WI38 (cell line): ENCODE results near the gene UCN.

Source experiments
- H3K4me3 ChIP-seq: 2 replicates; pipeline ENCODE4 v1.5.1; 2011; ENCODE audit warnings: low read depth, mild to moderate bottlenecking, control low read depth, low read length
- TF ChIP-seq, protein P1 (sequence below): IDR thresholded peaks from 2 replicates; pipeline ENCODE4 v1.5.1; 2012; ENCODE audit warnings: low read depth, mild to moderate bottlenecking, control low read depth, low read length

UCN gene

GRCh38 chr2:27312152-27312551 lies 3.9 kb upstream of the UCN start:
- TF ChIP-seq, protein P1, sequence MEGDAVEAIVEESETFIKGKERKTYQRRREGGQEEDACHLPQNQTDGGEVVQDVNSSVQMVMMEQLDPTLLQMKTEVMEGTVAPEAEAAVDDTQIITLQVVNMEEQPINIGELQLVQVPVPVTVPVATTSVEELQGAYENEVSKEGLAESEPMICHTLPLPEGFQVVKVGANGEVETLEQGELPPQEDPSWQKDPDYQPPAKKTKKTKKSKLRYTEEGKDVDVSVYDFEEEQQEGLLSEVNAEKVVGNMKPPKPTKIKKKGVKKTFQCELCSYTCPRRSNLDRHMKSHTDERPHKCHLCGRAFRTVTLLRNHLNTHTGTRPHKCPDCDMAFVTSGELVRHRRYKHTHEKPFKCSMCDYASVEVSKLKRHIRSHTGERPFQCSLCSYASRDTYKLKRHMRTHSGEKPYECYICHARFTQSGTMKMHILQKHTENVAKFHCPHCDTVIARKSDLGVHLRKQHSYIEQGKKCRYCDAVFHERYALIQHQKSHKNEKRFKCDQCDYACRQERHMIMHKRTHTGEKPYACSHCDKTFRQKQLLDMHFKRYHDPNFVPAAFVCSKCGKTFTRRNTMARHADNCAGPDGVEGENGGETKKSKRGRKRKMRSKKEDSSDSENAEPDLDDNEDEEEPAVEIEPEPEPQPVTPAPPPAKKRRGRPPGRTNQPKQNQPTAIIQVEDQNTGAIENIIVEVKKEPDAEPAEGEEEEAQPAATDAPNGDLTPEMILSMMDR, result no peak
- no peak overlapping the region for H3K4me3 ChIP-seq

GRCh38 chr2:27309651-27310050 lies 1.4 kb upstream of the UCN start:
- no peak overlapping the region for H3K4me3 ChIP-seq
- TF ChIP-seq, protein P1, result no peak

GRCh38 chr2:27307545-27308358 lies 493 bp downstream of the UCN start:
- no peak overlapping the region for H3K4me3 ChIP-seq

GRCh38 chr2:27307287-27307544 lies 1.0 kb downstream of the UCN start:
- H3K4me3 ChIP-seq, result no peak overlapping the region
- TF ChIP-seq, protein P1, result no peak

More at GRCh38 chr2:27307545-27308358, 493 bp downstream of the UCN start:
- TF ChIP-seq, protein P1, result no peak

- H3K4me3 ChIP-seq, result no peak overlapping the region
- TF ChIP-seq, protein P1, result no peak
Observed at GRCh38 chr2:27306573-27307286, 1.5 kb downstream of the UCN start.

DNA sequence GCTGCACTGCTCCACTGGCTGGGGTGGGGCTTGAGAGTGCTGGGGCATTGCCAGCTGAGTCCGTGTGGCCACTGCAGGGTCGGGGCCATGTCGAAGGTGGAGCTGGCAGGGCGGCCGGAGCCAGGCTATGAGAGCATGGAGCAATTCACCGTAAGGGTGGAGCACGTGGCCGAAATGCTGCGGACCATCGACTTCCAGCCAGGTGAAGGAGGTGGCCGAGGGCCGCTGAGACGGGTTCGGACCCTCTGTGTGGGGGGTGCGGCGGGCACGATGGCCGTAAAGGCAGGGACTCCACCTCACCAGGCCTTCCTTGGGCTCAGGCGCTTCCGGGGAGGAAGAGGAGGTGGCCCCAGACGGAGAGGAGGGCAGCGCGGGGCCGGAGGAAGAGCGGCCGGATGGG lies 2.1 kb downstream of the UCN start:
- TF ChIP-seq, protein P1, result no peak
- no peak overlapping the region for H3K4me3 ChIP-seq

DNA sequence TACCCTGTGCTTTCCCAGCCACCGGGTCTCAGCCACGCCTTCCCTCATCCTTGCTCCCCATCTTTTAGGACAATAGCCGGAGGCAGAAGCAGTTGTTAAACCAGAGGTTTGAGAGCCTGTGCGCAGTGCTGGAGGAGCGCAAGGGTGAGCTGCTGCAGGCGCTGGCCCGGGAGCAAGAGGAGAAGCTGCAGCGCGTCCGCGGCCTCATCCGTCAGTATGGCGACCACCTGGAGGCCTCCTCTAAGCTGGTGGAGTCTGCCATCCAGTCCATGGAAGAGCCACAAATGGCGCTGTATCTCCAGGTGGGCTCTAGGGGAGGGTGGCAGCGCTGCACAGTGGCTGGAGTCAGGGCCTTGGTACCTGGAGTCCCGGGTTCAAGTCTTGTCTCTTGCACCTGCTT lies 2.7 kb downstream of the UCN start:
- TF ChIP-seq, protein P1, result no peak
- H3K4me3 ChIP-seq, result no peak overlapping the region
